T47D (cell line): ENCODE data around the gene DCAF8.

Source experiments
- DNase-seq, 2 experiments: peaks; one replicate each; pipeline versions ENCODE4 v3.0.0 to v3.0.0-alpha.2; 2011 to 2012; ENCODE audit warnings: low read depth in 1 of 2, low spot score in 1 of 2
- JUND ChIP-seq: IDR thresholded peaks from 2 replicates; pipeline ENCODE4 v1.6.1; 2012; ENCODE audit warnings: low read depth
- in situ Hi-C: cut with HindIII; loops from 2 replicates; pipeline ENCODE4 v1.10.0; 2016; ENCODE audit warnings: low sequenced_read_pairs, low pct_unique_long_range_greater_than_20kb

Gene DCAF8

DNA sequence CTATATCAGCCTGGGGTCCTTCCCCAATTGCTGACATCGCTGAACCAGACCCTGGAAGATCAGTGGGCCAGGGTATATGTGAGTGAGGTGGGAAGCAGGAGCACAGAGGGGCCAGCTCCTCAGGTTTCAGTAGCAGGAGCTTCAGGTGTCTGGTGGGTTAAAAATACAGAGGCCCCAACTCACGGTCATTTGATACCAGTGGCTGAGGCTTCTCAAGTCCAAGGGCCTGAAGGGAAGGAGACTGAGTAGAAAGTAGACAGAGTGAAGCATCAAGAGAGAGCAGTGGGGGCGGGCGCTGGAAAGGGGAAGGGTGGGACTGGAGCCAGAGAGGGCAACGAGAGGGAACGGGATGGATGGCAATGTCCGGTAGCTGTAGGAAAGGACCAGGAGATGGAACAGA is 74.0 kb downstream of the DCAF8 start:
- no peak for TF ChIP-seq JUND
- no peak for DNase-seq
- in situ Hi-C loops, result no loop called here

- in situ Hi-C loops, result no loop called here
- no peak for DNase-seq
- no peak for TF ChIP-seq JUND
Observed at GRCh38 chr1:160187407-160187806, 74.9 kb downstream of the DCAF8 start.

GRCh38 chr1:160186729-160187128 is 75.6 kb downstream of the DCAF8 start:
- no peak for TF ChIP-seq JUND
- in situ Hi-C loops, result no loop called here
- DNase-seq, result no peak

DNA sequence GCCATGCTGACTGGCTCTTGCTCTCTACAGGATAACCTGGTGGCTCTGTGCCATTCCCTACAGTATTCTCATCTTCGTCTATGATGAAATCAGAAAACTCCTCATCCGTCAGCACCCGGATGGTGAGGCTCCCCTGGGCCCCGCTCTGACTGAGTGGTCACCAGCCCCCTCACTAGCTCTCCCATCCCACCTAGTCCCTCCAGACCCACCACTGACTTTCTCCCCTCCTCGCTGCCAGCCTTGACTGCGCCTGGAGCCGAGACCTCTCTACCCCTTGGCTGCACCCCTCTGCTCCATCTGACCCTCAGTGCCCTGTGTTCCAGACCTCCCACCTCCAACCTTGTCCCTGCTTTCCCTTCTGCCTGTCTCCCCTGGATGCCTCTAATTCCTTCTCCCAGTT is 76.1 kb downstream of the DCAF8 start:
- in situ Hi-C loops, result no loop called here
- DNase-seq, result no peak
- TF ChIP-seq JUND, result no peak

- TF ChIP-seq JUND, result no peak
- in situ Hi-C loops, result no loop called here
- no peak for DNase-seq
Observed at GRCh38 chr1:160179336-160179735, 83.0 kb downstream of the DCAF8 start.

DNA sequence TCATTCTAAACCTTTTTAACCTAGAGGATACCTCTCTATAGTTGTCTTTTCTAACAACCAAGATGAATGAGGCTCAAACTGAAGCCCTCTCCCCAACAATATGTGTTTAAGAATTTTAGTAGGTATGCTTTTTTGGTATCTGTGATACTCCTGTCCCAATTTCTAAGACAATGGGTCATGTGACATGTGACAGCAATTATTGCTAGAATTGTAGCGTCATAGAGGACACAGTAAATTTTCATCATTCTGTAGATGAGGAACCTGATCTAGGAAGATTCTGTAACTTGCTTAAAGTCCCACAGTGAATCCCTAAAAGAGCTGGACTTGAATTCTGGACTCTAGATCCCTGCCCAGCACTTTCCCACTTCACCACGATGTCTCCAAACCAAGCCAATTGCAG is 83.6 kb downstream of the DCAF8 start:
- no peak for TF ChIP-seq JUND
- in situ Hi-C loops, result no loop called here
- no peak for DNase-seq

GRCh38 chr1:160177667-160178066 is 84.7 kb downstream of the DCAF8 start:
- in situ Hi-C loops, result no loop called here
- no peak for TF ChIP-seq JUND
- peak in 1 of 2 experiments; percentile 19 for DNase-seq

DNA sequence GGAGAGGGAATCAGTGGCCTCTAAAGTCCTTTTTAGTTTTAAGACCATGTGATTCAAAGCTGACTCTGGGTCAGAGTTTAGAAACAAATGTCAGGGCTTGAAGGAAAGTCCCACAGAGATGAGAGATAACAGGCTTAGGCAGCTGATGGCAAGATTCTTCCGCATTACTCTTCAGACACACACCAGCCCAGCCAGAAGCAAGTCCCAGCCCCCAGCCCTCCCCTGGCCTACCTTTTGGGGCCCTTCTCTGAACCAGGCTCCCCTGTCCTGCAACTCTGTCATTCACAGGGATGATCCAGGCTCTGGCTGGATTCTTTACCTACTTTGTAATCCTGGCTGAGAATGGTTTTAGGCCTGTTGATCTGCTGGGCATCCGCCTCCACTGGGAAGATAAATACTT is 85.1 kb downstream of the DCAF8 start:
- no peak for TF ChIP-seq JUND
- in situ Hi-C loops, result no loop called here
- DNase-seq, result peak in 1 of 2 experiments; percentile 27

DNA sequence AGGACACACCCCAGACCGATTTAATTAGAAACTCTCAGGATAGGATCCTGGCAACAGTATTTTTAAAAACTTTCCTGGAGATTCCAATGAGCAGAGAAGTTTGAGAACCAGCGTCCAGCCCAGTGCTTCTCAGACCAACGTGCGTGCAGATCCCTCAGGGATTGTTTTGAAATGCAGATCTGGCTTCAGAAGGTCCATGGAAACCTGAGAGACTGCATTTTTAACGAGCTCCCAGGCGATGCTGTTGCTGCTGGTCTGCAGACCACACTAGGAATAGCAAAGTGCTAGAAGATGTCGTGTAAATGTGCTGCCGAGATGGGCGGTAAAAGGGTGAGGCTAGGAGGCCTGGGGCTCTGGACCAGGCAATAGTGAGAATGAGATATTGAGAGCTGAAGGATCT is 90.4 kb downstream of the DCAF8 start:
- in situ Hi-C loops, result no loop called here
- no peak for DNase-seq
- TF ChIP-seq JUND, result no peak

DNA sequence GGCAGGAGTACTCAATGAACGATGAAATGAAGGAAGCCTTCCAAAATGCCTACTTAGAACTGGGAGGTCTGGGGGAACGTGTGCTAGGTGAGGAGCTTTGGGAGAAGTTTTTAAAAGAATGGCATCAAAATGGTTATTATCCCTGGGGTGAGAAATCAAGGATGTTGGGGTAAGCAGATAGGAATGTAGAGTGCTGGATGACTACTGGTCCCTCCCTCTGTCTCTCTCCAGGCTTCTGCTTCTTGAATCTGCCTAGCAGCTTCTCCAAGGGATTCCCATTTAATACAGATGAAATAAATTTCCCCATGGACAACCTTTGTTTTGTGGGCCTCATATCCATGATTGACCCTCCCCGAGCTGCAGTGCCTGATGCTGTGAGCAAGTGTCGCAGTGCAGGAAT is 91.0 kb downstream of the DCAF8 start:
- TF ChIP-seq JUND, result no peak
- in situ Hi-C loops, result no loop called here
- no peak for DNase-seq

- TF ChIP-seq JUND, result no peak
- in situ Hi-C loops, result no loop called here
- DNase-seq, result no peak
Observed at GRCh38 chr1:160169553-160170399, 92.6 kb downstream of the DCAF8 start.

DNA sequence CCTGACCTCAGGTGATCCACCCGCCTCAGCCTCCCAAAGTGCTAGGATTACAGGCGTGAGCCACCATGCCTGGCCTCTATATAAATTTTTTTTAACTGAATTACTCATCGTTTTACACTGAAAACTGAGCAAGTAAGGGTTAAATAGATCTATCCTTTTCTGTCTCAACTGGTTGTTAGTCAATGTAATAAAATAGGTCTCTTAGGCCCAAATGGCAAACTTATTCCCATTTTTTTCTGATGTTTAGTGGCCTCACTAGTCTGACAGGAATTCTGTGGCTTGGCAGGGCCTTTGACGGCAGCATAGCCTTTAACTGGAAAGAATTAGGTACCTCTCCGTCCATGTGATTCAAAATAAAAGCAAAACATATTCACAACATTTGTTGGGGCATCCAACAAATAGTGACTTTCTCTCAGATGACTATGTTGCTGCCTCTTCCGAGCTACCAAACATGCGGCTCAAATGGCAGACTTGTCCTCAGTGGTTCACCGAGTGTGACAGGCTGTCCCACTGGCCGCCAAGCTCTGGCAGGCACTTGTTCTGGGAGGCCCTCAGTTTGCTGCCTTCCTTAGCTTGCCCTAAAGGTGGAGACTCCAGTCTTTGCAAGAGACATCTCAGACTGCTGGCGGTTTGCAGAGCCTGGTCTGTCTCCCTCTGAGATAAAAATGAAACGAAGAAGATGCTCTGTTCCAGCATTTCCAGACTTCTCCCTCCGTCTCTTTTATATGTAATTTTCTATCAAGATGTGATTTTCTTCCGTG is 93.6 kb downstream of the DCAF8 start:
- TF ChIP-seq JUND, result no peak
- DNase-seq, result no peak
- in situ Hi-C loops, result no loop called here

DNA sequence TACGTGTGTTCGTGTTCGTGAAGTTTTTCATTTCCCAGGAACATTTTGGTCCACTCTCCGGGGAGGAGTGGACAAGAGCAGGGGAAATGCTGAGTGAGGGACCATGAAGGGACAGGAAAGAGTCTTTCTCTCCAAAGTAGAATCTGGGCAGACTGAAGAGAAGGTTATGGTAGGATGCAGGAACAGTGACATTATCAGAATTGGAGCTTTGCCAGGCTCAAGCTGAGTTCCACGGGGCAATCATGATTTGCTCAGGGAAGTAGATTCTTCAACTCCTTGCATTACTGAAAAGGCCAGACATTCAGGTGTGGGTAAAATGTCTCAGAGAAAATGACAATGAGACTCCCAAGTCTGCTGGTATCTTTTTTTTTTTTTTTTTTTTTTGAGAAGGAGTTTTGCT is 94.3 kb downstream of the DCAF8 start:
- TF ChIP-seq JUND, result no peak
- DNase-seq, result no peak
- in situ Hi-C loops, result no loop called here
